GM23338 (cell line): ENCODE results near the gene CHCHD6. TPM values are rescaled to one million over a fixed set of nuclear protein-coding genes. Genes with fewer than 3 reads are reported as not detected.

Experiments used
- ATAC-seq: fragments of 200-7000 bp; cut with Tn5 transposase; 3 replicates; pipeline ENCODE4 v1.9.1; 2020
- DNase-seq: peaks from one replicate; pipeline ENCODE4 v3.0.0-alpha.2; 2015; ENCODE audit warnings: low spot score
- H2AFZ ChIP-seq: fragments of 200-600 bp; sonication (generic); 2 replicates; pipeline ENCODE4 v1.8.0; 2016; ENCODE audit warnings: antibody characterized with exemption, mild to moderate bottlenecking, moderate library complexity
- H3F3A ChIP-seq: fragments of 200-600 bp; sonication (generic); replicated peaks from 2 replicates; pipeline ENCODE4 v1.8.0; 2017; ENCODE audit warnings: antibody characterized with exemption, mixed run types, low read depth
- H3K27ac ChIP-seq: fragments of 200-600 bp; sonication (generic); 2 replicates; pipeline ENCODE4 v1.6.1; 2016; ENCODE audit warnings: low read depth
- H3K27me3 ChIP-seq: fragments of 200-600 bp; sonication (generic); 2 replicates; pipeline ENCODE4 v1.8.0; 2016; ENCODE audit warnings: mild to moderate bottlenecking, mixed run types, moderate library complexity; ENCODE audit not compliant: insufficient read depth
- H3K36me3 ChIP-seq: fragments of 200-600 bp; sonication (generic); 2 replicates; pipeline ENCODE4 v1.8.0; 2016; ENCODE audit warnings: mild to moderate bottlenecking; ENCODE audit not compliant: insufficient read depth
- H3K4me1 ChIP-seq: fragments of 200-600 bp; sonication (generic); 2 replicates; pipeline ENCODE4 v1.8.0; 2016; ENCODE audit warnings: mild to moderate bottlenecking, moderate library complexity; ENCODE audit not compliant: insufficient read depth
- H3K4me2 ChIP-seq: fragments of 200-600 bp; sonication (generic); 2 replicates; pipeline ENCODE4 v1.7.1; 2017; ENCODE audit warnings: mixed run types
- H3K4me3 ChIP-seq: fragments of 200-600 bp; sonication (generic); 2 replicates; pipeline ENCODE4 v1.6.1; 2016; ENCODE audit warnings: mixed run types
- H3K79me2 ChIP-seq: fragments of 200-600 bp; sonication (generic); replicated peaks from 2 replicates; pipeline ENCODE4 v1.8.0; 2017; ENCODE audit warnings: mild to moderate bottlenecking; ENCODE audit not compliant: insufficient read depth
- H3K9me2 ChIP-seq: fragments of 200-600 bp; sonication (generic); 2 replicates; pipeline ENCODE4 v1.8.0; 2017; ENCODE audit not compliant: insufficient read depth
- H4K20me1 ChIP-seq: fragments of 200-600 bp; sonication (generic); replicated peaks from 2 replicates; pipeline ENCODE4 v1.8.0; 2017; ENCODE audit warnings: mild to moderate bottlenecking; ENCODE audit not compliant: insufficient read depth
- H3K27ac Mint-ChIP-seq: 2 replicates; pipeline ENCODE4 v1.8.0; 2020; ENCODE audit warnings: inconsistent platforms, mild to moderate bottlenecking, moderate library complexity, mixed read lengths
- H3K27me3 Mint-ChIP-seq: 3 replicates; pipeline ENCODE4 v1.8.0; 2022; ENCODE audit warnings: low read depth, mild to moderate bottlenecking, moderate library complexity, mixed read lengths, inconsistent platforms; ENCODE audit not compliant: insufficient read depth, poor library complexity
- H3K36me3 Mint-ChIP-seq: 3 replicates; pipeline ENCODE4 v1.8.0; 2021; ENCODE audit warnings: low read depth, mild to moderate bottlenecking, inconsistent platforms, moderate library complexity, mixed read lengths
- H3K4me1 Mint-ChIP-seq: 3 replicates; pipeline ENCODE4 v1.8.0; 2020; ENCODE audit warnings: mild to moderate bottlenecking, inconsistent platforms, mixed read lengths
- H3K4me3 Mint-ChIP-seq: 3 replicates; pipeline ENCODE4 v1.8.0; 2021; ENCODE audit warnings: moderate library complexity, mild to moderate bottlenecking, inconsistent platforms, mixed read lengths
- H3K9me3 Mint-ChIP-seq: 3 replicates; pipeline ENCODE4 v1.8.0; 2020; ENCODE audit warnings: moderate library complexity, mild to moderate bottlenecking, inconsistent platforms, mixed read lengths
- CREB1 ChIP-seq: fragments of 250-450 bp; sonication (Bioruptor Pico); IDR thresholded peaks from 2 replicates; pipeline ENCODE4 v1.5.0; 2020; ENCODE audit warnings: low read depth, mild to moderate bottlenecking, moderate library complexity
- EZH2 ChIP-seq: fragments of 200-600 bp; sonication (generic); IDR thresholded peaks from one replicate; pipeline ENCODE4 v1.8.0; 2017; ENCODE audit warnings: antibody characterized with exemption, mild to moderate bottlenecking, low read depth; ENCODE audit not compliant: unreplicated experiment
- EZH2phosphoT487 ChIP-seq: fragments of 200-600 bp; sonication (generic); IDR thresholded peaks from one replicate; pipeline ENCODE4 v1.8.1; 2018; ENCODE audit warnings: antibody characterized with exemption; ENCODE audit not compliant: unreplicated experiment
- JUNB ChIP-seq: IDR thresholded peaks from one replicate; pipeline ENCODE4 v1.6.1; 2016; ENCODE audit warnings: antibody characterized with exemption; ENCODE audit not compliant: unreplicated experiment
- NANOG ChIP-seq: IDR thresholded peaks from 2 replicates; pipeline ENCODE4 v1.6.1; 2016; ENCODE audit warnings: antibody characterized with exemption, borderline replicate concordance
- POLR2AphosphoS5 ChIP-seq: IDR thresholded peaks from 2 replicates; pipeline ENCODE4 v1.6.1; 2016; ENCODE audit warnings: antibody characterized with exemption, low read depth
- STAT1 ChIP-seq: IDR thresholded peaks from one replicate; pipeline ENCODE4 v1.6.1; 2016; ENCODE audit warnings: antibody characterized with exemption; ENCODE audit not compliant: unreplicated experiment
- ZNF114 ChIP-seq: fragments of 250-450 bp; sonication (Bioruptor Pico); IDR thresholded peaks from 2 replicates; pipeline ENCODE4 v1.5.0; 2020; ENCODE audit warnings: mild to moderate bottlenecking, moderate library complexity
- ZNF331 ChIP-seq: fragments of 250-450 bp; sonication (Bioruptor Pico); IDR thresholded peaks from 2 replicates; pipeline ENCODE4 v1.5.0; 2020; ENCODE audit warnings: low read depth, mild to moderate bottlenecking, moderate library complexity
- polyA plus RNA-seq: library from polyadenylated mRNA; unstranded; fragments of >200 nt; fragmentation: Nextera tagmentation; extraction: Ambion mirVana; gene quantifications from 2 replicates; pipeline ENCODE4 v1.2.1, GENCODE V29; 2016
- total RNA-seq: library from RNA; depleted of rRNA; stranded (reverse); fragments of >200 nt; shearing (Covaris generic); gene quantifications from 2 replicates; pipeline ENCODE4 v1.2.3, GENCODE V29; 2014
- TF ChIP-seq, protein P1 (sequence below): IDR thresholded peaks from one replicate; pipeline ENCODE4 v1.6.1; 2018; ENCODE audit warnings: antibody characterized with exemption; ENCODE audit not compliant: unreplicated experiment
- TF ChIP-seq, protein P2 (sequence below): fragments of 250-450 bp; sonication (Bioruptor Pico); IDR thresholded peaks from 2 replicates; pipeline ENCODE4 v1.5.0; 2020; ENCODE audit warnings: mild to moderate bottlenecking, moderate library complexity

The CHCHD6 gene
- total and polyA plus RNA-seq, 2 experiments from 2014 or later: 28.8 to 43.0 TPM

GRCh38 chr3:126915015-126915414 is 211.0 kb downstream of the CHCHD6 start (continued):
- TF ChIP-seq, protein P1, sequence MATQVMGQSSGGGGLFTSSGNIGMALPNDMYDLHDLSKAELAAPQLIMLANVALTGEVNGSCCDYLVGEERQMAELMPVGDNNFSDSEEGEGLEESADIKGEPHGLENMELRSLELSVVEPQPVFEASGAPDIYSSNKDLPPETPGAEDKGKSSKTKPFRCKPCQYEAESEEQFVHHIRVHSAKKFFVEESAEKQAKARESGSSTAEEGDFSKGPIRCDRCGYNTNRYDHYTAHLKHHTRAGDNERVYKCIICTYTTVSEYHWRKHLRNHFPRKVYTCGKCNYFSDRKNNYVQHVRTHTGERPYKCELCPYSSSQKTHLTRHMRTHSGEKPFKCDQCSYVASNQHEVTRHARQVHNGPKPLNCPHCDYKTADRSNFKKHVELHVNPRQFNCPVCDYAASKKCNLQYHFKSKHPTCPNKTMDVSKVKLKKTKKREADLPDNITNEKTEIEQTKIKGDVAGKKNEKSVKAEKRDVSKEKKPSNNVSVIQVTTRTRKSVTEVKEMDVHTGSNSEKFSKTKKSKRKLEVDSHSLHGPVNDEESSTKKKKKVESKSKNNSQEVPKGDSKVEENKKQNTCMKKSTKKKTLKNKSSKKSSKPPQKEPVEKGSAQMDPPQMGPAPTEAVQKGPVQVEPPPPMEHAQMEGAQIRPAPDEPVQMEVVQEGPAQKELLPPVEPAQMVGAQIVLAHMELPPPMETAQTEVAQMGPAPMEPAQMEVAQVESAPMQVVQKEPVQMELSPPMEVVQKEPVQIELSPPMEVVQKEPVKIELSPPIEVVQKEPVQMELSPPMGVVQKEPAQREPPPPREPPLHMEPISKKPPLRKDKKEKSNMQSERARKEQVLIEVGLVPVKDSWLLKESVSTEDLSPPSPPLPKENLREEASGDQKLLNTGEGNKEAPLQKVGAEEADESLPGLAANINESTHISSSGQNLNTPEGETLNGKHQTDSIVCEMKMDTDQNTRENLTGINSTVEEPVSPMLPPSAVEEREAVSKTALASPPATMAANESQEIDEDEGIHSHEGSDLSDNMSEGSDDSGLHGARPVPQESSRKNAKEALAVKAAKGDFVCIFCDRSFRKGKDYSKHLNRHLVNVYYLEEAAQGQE: no peak
- TF ChIP-seq EZH2phosphoT487 (no peak), NANOG (no peak)

GRCh38 chr3:126916546-126916945 is 212.5 kb downstream of the CHCHD6 start:
- Mint-ChIP-seq H3K27ac (no peak overlapping the region), H3K4me3 (no peak overlapping the region), H3K4me1 (peaks cover 4% of the 10 kb centered on the region), H3K9me3 (peaks cover 12% of the 10 kb centered on the region), H3K27me3 (peaks cover 2% of the 10 kb centered on the region), H3K36me3 (peaks cover 12% of the 10 kb centered on the region)
- Histone ChIP-seq H3K4me2 (no peak overlapping the region), H3K36me3 (no peaks in the 10 kb centered on the region), H4K20me1 (no peaks in the 10 kb centered on the region), H3K79me2 (no peaks in the 10 kb centered on the region), H2AFZ (no peak overlapping the region), H3K9me2 (no peaks in the 10 kb centered on the region), H3K4me1 (no peaks in the 10 kb centered on the region), H3F3A (no peaks in the 10 kb centered on the region), H3K27me3 (no peaks in the 10 kb centered on the region), H3K27ac (no peak overlapping the region), H3K4me3 (no peak overlapping the region)
- no peak for ATAC-seq
- no peak for DNase-seq
- TF ChIP-seq CREB1 (CRISPR knock-in tag): no peak
- TF ChIP-seq, protein P2, sequence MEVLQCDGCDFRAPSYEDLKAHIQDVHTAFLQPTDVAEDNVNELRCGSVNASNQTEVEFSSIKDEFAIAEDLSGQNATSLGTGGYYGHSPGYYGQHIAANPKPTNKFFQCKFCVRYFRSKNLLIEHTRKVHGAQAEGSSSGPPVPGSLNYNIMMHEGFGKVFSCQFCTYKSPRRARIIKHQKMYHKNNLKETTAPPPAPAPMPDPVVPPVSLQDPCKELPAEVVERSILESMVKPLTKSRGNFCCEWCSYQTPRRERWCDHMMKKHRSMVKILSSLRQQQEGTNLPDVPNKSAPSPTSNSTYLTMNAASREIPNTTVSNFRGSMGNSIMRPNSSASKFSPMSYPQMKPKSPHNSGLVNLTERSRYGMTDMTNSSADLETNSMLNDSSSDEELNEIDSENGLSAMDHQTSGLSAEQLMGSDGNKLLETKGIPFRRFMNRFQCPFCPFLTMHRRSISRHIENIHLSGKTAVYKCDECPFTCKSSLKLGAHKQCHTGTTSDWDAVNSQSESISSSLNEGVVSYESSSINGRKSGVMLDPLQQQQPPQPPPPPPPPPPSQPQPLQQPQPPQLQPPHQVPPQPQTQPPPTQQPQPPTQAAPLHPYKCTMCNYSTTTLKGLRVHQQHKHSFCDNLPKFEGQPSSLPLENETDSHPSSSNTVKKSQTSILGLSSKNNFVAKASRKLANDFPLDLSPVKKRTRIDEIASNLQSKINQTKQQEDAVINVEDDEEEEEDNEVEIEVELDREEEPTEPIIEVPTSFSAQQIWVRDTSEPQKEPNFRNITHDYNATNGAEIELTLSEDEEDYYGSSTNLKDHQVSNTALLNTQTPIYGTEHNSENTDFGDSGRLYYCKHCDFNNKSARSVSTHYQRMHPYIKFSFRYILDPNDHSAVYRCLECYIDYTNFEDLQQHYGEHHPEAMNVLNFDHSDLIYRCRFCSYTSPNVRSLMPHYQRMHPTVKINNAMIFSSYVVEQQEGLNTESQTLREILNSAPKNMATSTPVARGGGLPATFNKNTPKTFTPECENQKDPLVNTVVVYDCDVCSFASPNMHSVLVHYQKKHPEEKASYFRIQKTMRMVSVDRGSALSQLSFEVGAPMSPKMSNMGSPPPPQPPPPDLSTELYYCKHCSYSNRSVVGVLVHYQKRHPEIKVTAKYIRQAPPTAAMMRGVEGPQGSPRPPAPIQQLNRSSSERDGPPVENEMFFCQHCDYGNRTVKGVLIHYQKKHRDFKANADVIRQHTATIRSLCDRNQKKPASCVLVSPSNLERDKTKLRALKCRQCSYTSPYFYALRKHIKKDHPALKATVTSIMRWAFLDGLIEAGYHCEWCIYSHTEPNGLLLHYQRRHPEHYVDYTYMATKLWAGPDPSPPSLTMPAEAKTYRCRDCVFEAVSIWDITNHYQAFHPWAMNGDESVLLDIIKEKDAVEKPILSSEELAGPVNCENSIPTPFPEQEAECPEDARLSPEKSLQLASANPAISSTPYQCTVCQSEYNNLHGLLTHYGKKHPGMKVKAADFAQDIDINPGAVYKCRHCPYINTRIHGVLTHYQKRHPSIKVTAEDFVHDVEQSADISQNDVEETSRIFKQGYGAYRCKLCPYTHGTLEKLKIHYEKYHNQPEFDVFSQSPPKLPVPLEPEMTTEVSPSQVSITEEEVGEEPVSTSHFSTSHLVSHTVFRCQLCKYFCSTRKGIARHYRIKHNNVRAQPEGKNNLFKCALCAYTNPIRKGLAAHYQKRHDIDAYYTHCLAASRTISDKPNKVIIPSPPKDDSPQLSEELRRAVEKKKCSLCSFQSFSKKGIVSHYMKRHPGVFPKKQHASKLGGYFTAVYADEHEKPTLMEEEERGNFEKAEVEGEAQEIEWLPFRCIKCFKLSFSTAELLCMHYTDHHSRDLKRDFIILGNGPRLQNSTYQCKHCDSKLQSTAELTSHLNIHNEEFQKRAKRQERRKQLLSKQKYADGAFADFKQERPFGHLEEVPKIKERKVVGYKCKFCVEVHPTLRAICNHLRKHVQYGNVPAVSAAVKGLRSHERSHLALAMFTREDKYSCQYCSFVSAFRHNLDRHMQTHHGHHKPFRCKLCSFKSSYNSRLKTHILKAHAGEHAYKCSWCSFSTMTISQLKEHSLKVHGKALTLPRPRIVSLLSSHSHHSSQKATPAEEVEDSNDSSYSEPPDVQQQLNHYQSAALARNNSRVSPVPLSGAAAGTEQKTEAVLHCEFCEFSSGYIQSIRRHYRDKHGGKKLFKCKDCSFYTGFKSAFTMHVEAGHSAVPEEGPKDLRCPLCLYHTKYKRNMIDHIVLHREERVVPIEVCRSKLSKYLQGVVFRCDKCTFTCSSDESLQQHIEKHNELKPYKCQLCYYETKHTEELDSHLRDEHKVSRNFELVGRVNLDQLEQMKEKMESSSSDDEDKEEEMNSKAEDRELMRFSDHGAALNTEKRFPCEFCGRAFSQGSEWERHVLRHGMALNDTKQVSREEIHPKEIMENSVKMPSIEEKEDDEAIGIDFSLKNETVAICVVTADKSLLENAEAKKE (CRISPR knock-in tag): no peak
- no peak for TF ChIP-seq EZH2phosphoT487
- no peak for TF ChIP-seq ZNF114 (CRISPR knock-in tag)
- TF ChIP-seq, protein P1: no peak
- no peak for TF ChIP-seq JUNB
- no peak for TF ChIP-seq ZNF331 (CRISPR knock-in tag)
- TF ChIP-seq STAT1: no peak
- TF ChIP-seq POLR2AphosphoS5: no peak
- no peak for TF ChIP-seq EZH2
- TF ChIP-seq NANOG: no peak
